Bronchial epithelial cell (primary cell): ENCODE measurements around the gene SLC16A9. TPM values are rescaled to one million over a fixed set of nuclear protein-coding genes. Genes with fewer than 3 reads are reported as not detected.

ENCODE experiments used
- DNase-seq: peaks from one replicate; pipeline ENCODE4 v3.0.0-alpha.2; 2010; ENCODE audit warnings: low read depth
- FAIRE-seq: peaks from 2 replicates; lab custom pipeline; 2011; peaks lifted over from hg19 to GRCh38; lab: Jason Lieb, UNC
- H3K27me3 ChIP-seq: 2 replicates; pipeline ENCODE4 v1.5.1; 2011; ENCODE audit warnings: low read length; ENCODE audit not compliant: control insufficient read depth, insufficient read depth
- H3K36me3 ChIP-seq: 2 replicates; pipeline ENCODE4 v1.5.1; 2011; ENCODE audit warnings: low read length; ENCODE audit not compliant: control insufficient read depth, insufficient read depth
- H3K4me3 ChIP-seq: 2 replicates; pipeline ENCODE4 v1.5.1; 2011; ENCODE audit warnings: mild to moderate bottlenecking, low read depth, low read length, control low read depth
- CTCF ChIP-seq: IDR thresholded peaks from 2 replicates; pipeline ENCODE4 v1.5.1; 2011; ENCODE audit warnings: mild to moderate bottlenecking, moderate library complexity, low read length, control low read depth, inconsistent platforms; ENCODE audit not compliant: insufficient read depth, severe bottlenecking
- total RNA-seq: library from RNA; depleted of rRNA; stranded (reverse); fragments of >200 nt; gene quantifications from 2 replicates; pipeline ENCODE4 v1.2.1, GENCODE V29; 2014

SLC16A9 gene
- total RNA-seq, 1 donor from 2014 or later = 2.9 TPM

GRCh38 chr10:59677253-59677831 is 32.3 kb downstream of the SLC16A9 start:
- TF ChIP-seq CTCF = no peak
- Histone ChIP-seq H3K27me3 (no peaks in the 10 kb centered on the region), H3K4me3 (no peak overlapping the region), H3K36me3 (no peaks in the 10 kb centered on the region)
- FAIRE-seq (no peak), DNase-seq (no peak)

DNA sequence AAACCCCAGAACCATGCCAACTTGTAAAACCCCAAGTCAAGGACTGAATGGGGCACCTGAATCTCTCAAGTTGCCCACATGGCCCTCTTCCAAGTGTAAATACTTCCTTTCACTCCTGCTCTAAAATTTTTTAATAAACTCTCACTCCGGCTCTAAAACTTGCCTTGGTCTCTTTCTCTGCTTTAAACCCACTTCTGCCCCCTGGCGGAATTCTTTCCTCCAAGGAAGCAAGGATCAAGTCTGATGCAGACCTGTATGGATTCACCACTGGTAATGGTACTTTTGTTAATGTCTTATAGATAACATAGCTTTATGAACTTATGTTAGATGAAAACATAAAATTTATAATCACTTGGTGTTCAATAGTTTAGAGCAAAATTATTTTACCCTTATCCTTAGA is 33.8 kb downstream of the SLC16A9 start:
- H3K36me3 ChIP-seq = no peaks in the 10 kb centered on the region
- no peak for TF ChIP-seq CTCF
- no peak for FAIRE-seq
- no peak for DNase-seq
- no peaks in the 10 kb centered on the region for H3K27me3 ChIP-seq
- H3K4me3 ChIP-seq = no peak overlapping the region

GRCh38 chr10:59674215-59674836 is 35.3 kb downstream of the SLC16A9 start:
- H3K4me3 ChIP-seq = no peak overlapping the region
- no peak for FAIRE-seq
- TF ChIP-seq CTCF = no peak
- no peaks in the 10 kb centered on the region for H3K36me3 ChIP-seq
- DNase-seq = peak; percentile 90
- no peaks in the 10 kb centered on the region for H3K27me3 ChIP-seq

DNA sequence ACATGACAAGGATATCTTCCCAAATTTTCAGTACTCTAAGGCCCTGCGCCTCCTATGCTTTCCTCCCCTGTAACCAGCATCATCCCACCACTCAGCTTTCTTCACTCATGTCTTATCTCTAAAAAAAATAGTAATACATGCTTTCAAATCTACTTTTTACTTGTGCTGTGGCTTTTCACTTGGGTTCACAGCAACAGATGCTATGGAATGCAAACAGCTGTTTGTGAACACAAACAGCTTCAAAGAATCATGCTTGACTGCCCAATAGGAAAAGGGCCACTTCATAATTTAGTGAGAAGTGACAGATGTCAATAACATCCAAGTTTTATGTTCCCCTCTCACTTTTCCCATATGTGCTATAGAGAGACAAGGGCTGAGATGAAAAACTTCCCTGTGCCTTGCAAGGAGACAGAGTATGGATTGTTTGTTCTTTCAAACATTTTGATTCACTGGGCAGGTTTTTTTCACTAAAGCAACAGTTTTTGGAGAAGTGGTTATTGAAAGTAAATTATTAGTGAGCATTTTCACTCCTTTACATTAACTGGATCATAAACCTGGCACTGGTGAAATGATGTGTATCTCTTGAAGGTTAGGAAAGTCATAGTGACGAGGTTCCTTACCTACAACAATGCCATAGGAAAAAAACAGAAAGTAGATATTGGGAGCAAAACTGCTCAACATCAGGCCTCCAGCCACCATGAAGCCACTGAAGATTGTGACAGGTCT is 37.3 kb downstream of the SLC16A9 start:
- Histone ChIP-seq H3K4me3 (no peak overlapping the region), H3K36me3 (no peaks in the 10 kb centered on the region), H3K27me3 (no peaks in the 10 kb centered on the region)
- TF ChIP-seq CTCF = no peak
- FAIRE-seq (no peak), DNase-seq (no peak)

DNA sequence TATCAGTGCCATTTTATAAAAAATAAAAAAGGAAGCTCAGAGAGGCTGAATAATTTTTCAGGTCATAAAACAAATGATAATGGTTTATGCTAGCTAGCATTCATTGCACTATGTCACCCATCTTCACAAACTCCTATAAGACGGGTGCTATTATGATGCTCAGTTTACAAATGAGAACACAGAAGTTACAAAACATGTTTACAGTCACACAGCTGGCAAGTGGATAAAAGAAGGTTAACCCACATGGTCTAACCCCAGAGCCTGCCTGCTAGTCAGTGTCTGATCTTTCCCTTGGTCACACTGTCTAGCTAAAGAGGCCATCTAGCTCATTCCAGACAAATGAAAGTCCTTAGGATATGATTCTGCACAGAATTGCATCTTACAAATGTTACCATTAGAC is 39.4 kb downstream of the SLC16A9 start:
- DNase-seq = no peak
- FAIRE-seq = no peak
- H3K27me3 ChIP-seq = no peaks in the 10 kb centered on the region
- no peak for TF ChIP-seq CTCF
- no peaks in the 10 kb centered on the region for H3K36me3 ChIP-seq
- H3K4me3 ChIP-seq = no peak overlapping the region
